Heart right ventricle (tissue), 16 donors: ENCODE measurements around the gene ZNF627. TPM values are rescaled to one million over a fixed set of nuclear protein-coding genes. Genes with fewer than 3 reads are reported as not detected.
"Not testable (repeated sequence)": the region's sequence is repeated elsewhere in the genome, so short reads cannot be mapped to it uniquely, and the experiment has no call there.

ENCODE experiments used
- ATAC-seq, 8 donors: fragments of 200-7000 bp; cut with Tn5 transposase; one replicate each; pipeline ENCODE4 v1.9.1; 2020; ENCODE audit warnings: mild to moderate bottlenecking in 8 of 8, moderate library complexity in 8 of 8, moderate number of reproducible peaks in 1 of 8
- DNase-seq, 2 donors: peaks; one replicate each; pipeline ENCODE4 v3.0.0-alpha.2; 2020
- H3K27ac ChIP-seq, 10 donors: fragments of 200-600 bp; sonication (generic) in 2 of 10; one replicate each; pipeline versions ENCODE4 v1.5.0 to v1.8.0; 2020 to 2022; ENCODE audit warnings: mild to moderate bottlenecking in 3 of 10
- H3K27me3 ChIP-seq, 7 donors: fragments of 200-600 bp; one replicate each; pipeline ENCODE4 v1.8.0; 2021 to 2022; ENCODE audit warnings: mild to moderate bottlenecking in 2 of 7
- H3K36me3 ChIP-seq, 9 donors: fragments of 200-600 bp; sonication (generic) in 1 of 9; one replicate each; pipeline versions ENCODE4 v1.5.0 to v1.8.0; 2020 to 2022; ENCODE audit warnings: mild to moderate bottlenecking in 2 of 9
- H3K4me1 ChIP-seq, 9 donors: fragments of 200-600 bp; sonication (generic) in 1 of 9; one replicate each; pipeline versions ENCODE4 v1.5.0 to v1.8.0; 2020 to 2022; ENCODE audit warnings: mild to moderate bottlenecking in 4 of 9
- H3K4me3 ChIP-seq, 10 donors: fragments of 200-600 bp; sonication (generic) in 2 of 10; one replicate each; pipeline versions ENCODE4 v1.5.0 to v1.8.0; 2020 to 2022; ENCODE audit warnings: mild to moderate bottlenecking in 7 of 10, moderate library complexity in 2 of 10
- H3K9me3 ChIP-seq, 11 donors: fragments of 200-600 bp in 10 of 11; sonication (generic) in 2 of 11; one replicate each; pipeline versions ENCODE4 v1.5.0 to v1.8.0; 2013 to 2022; ENCODE audit warnings: mild to moderate bottlenecking in 2 of 11, control low read depth in 1 of 11, moderate library complexity in 1 of 11
- WGBS, 2 donors: extraction: QIAGEN DNeasy Blood & Tissue Kit; methylation state at CpG; one replicate each; pipeline ENCODE4 v1.1.7; 2013; ENCODE audit warnings: inconsistent platforms in 1 of 2; 5-methylcytosine and 5-hydroxymethylcytosine counted together
- intact Hi-C, 10 donors: fragments of 100-400 bp; cut with DNase I; formaldehyde crosslinking; loops; one replicate each; pipeline versions ENCODE4 v1.11.1 to v1.14.2; 2022
- polyA plus RNA-seq, 2 donors: library from polyadenylated mRNA; stranded (reverse); fragments of 200-250 nt; gene quantifications; one replicate each; pipeline ENCODE4 v1.2.3, GENCODE V29; 2013
- total RNA-seq, 10 donors: library from RNA; stranded (reverse); fragmentation: NEBNext Ultra II Directional in 3 of 10; extraction: Animal tissue kit (Norgen Biotek cat#: 25700) in 3 of 10; gene quantifications; one replicate each; pipeline versions ENCODE4 v1.2.1 to v1.2.4, GENCODE V29; 2021 to 2023
- TF ChIP-seq, protein P1 (sequence below), 9 donors: fragments of 200-600 bp; sonication (generic) in 2 of 9; IDR thresholded peaks; one replicate each; pipeline versions ENCODE4 v1.5.0 to v1.8.0; 2021 to 2022; ENCODE audit warnings: antibody characterized with exemption in 9 of 9, mild to moderate bottlenecking in 5 of 9, moderate library complexity in 1 of 9
- donor health status: Arrhythmogenic right ventricular cardiomyopathy.
- donor health status: ischemic (EF 13 %, LVEDD 7.1; RV severe dilation, severe dysfunction).
- donor health status: healthy with polysubstance abuse.
- donor health status: DM: no; HTN: yes; CAD: no.
- donor health status: DM: no; HTN: no; CAD: no.
- donor health status: ischemic (EF 25% LVEDD 6.9; RV normal size, moderate dysfunction).
- donor health status: ischemic (EF 25% LVEDD 5.7; RV mildly dilated, moderate dysfunction).
- donor health status: healthy.
- donor health status: DM: yes; HTN: yes; CAD: no.
- donor health status: Ischemic cardiomyopathy.
- donor health status: ischemic (EF 35%, LVEDD 5.7; RV mildly dilated, moderate dysfunction).
- donor health status: nonischemic (EF 11% LVEDD 7.7; RV severe dilation, severe dysfunction).
- donor health status: DM: yes; HTN: yes; CAD: no.
- donor health status: PGD.
- donor health status: ischemic (EF 29% LVEDD 5.4; RV normal size, mild dysfunction).
- donor health status: nonischemic (EF 23%, LVEDD 6.1; RV moderate dilation, normal function).

The ZNF627 gene
- total and polyA plus RNA-seq, 12 donors, result 3.6 to 9.8 (median 6.3) TPM

DNA sequence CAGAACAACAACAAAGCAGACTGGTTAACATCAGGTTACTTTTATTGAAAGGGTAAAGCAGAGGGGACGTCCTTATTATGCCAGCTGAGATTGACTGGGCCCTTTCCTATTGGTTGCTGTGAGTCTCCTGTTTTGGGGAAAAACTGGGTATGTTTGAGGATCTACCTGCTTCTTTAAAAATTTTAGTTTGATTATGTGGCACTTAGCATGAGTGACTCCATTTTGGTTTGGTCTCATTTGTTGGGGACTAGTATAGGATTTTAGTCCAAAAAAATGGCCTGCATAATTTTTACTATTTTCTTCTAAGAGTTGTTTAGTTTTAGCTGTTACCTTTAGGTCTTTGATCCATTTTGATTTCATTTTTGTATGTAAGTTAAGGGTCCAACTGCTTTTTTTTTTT is 14.4 kb downstream of the ZNF627 start:
- ATAC-seq (no peak), DNase-seq (no peak)
- Histone ChIP-seq H3K36me3 (peaks cover 5 to 46% (median 16%) of the 10 kb centered on the region in 9 donors), H3K9me3 (peaks cover 0 to 10% (median 1%) of the 10 kb centered on the region in 11 donors), H3K4me3 (no peak overlapping the region), H3K27ac (no peak overlapping the region), H3K27me3 (no peaks in the 10 kb centered on the region), H3K4me1 (no peaks in the 10 kb centered on the region)
- 94 to 96% methylated on average over 1 of the region's 1 CpG for WGBS, 2 donors
- intact Hi-C loops, result no loop called here
- TF ChIP-seq, protein P1, sequence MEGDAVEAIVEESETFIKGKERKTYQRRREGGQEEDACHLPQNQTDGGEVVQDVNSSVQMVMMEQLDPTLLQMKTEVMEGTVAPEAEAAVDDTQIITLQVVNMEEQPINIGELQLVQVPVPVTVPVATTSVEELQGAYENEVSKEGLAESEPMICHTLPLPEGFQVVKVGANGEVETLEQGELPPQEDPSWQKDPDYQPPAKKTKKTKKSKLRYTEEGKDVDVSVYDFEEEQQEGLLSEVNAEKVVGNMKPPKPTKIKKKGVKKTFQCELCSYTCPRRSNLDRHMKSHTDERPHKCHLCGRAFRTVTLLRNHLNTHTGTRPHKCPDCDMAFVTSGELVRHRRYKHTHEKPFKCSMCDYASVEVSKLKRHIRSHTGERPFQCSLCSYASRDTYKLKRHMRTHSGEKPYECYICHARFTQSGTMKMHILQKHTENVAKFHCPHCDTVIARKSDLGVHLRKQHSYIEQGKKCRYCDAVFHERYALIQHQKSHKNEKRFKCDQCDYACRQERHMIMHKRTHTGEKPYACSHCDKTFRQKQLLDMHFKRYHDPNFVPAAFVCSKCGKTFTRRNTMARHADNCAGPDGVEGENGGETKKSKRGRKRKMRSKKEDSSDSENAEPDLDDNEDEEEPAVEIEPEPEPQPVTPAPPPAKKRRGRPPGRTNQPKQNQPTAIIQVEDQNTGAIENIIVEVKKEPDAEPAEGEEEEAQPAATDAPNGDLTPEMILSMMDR (IDR thresholded peaks at IDR 0.05), result no peak

DNA sequence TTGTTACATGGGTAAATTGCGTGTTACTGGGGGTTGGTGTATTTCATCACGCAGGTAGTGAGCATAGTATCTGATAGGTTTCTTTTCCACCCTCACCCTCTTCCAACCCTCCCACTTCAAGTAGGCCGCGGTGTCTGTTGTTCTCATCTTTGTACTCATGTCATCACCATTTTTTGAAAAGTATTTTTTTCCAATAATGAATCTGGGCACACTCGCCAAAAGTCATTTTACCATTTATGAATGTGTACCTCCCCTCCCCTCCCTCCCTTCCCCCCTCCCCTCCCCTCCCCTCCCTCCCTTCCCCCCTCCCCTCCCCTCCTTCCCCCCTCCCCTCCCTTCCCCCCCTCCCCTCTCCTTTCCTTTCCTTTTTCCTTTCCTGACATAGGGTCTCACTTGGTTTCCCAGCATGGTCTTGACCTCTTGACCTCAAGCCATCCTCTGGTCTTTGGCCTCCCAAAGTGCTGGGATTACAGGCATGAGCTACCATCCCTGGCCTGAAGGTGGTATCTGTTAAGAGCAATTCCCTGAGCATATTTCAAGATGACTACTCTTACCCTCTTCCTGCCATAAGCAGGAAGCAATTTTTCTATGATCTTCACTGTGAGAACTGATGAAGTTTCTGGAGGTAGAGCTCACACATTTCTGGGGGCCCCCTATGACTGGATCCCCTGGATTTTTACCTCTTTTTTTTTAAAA is 15.7 kb downstream of the ZNF627 start:
- WGBS, 2 donors, result 93 to 94% methylated on average over 5 of the region's 5 CpGs
- TF ChIP-seq, protein P1 (IDR thresholded peaks at IDR 0.05), result no peak
- Histone ChIP-seq H3K27me3 (no peaks in the 10 kb centered on the region), H3K4me3 (no peak overlapping the region), H3K27ac (no peak overlapping the region), H3K4me1 (no peaks in the 10 kb centered on the region), H3K9me3 (peaks cover 0 to 22% (median 13%) of the 10 kb centered on the region in 11 donors), H3K36me3 (peaks cover 16 to 46% (median 28%) of the 10 kb centered on the region in 9 donors)
- ATAC-seq, result no peak
- intact Hi-C loops, result no loop called here
- DNase-seq, result no peak

DNA sequence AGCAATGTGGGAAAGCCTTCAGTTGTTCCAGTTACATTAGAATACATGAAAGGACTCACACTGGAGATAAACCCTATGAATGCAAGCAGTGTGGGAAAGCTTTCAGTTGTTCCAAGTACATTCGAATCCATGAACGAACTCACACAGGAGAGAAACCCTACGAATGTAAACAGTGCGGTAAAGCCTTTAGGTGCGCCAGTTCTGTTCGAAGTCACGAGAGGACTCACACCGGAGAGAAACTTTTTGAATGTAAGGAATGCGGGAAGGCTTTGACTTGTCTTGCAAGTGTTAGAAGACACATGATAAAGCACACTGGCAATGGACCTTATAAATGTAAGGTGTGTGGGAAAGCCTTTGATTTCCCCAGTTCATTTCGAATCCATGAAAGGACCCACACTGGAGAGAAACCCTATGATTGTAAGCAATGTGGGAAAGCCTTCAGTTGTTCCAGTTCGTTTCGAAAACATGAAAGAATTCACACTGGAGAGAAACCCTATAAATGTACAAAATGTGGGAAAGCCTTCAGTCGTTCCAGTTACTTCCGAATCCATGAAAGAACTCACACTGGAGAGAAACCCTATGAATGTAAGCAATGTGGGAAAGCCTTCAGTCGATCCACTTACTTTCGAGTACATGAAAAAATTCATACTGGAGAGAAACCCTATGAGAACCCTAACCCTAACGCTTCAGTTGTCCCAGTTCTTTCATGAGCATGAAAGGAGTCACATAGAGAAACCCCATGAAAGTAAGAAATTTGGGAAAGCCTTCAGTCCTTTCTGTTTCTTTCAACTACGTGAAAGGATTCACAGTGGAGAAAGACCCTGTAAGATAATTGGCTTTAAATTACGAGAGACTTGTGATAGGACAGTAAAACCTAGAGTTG is 20.1 kb downstream of the ZNF627 start:
- ATAC-seq (no peak), DNase-seq (no peak)
- TF ChIP-seq, protein P1 (IDR thresholded peaks at IDR 0.05), result no peak
- peaks cover 0 to 34% (median 20%) of the 10 kb centered on the region in 11 donors for H3K9me3 ChIP-seq
- H3K4me3 ChIP-seq, result no peak overlapping the region
- H3K27me3 ChIP-seq, result no peaks in the 10 kb centered on the region
- WGBS, 2 donors, result 98 to 99% methylated on average over 19 of the region's 19 CpGs
- intact Hi-C loops, result no loop called here
- no peaks in the 10 kb centered on the region for H3K4me1 ChIP-seq
- H3K27ac ChIP-seq, result no peak overlapping the region
- H3K36me3 ChIP-seq, result peaks cover 16 to 84% (median 43%) of the 10 kb centered on the region in 9 donors

DNA sequence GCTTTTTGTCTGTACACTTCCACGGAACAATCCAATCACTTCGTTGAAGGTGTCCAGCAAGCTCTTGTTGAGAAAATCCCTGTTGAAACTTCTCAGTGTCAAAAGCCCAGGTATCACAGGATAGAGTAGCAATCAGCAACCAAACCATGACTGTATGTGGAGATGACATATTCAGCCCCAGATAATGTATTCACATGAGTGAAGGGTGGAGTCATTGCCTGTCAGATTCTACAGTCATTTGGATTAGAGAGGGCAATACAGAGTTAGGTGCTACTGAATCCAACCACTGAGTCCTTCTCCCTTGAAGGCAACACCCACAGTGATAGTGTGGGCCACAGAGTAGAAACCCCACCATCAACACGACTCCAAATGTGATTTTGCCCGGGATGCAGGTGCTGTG is 23.3 kb downstream of the ZNF627 start:
- Histone ChIP-seq H3K27me3 (peaks cover 0 to 11% (median 0%) of the 10 kb centered on the region in 7 donors), H3K4me3 (no peak overlapping the region), H3K27ac (no peak overlapping the region), H3K4me1 (peaks cover 0 to 16% (median 6%) of the 10 kb centered on the region in 9 donors), H3K9me3 (peaks cover 0 to 34% (median 20%) of the 10 kb centered on the region in 11 donors), H3K36me3 (peaks cover 16 to 63% (median 39%) of the 10 kb centered on the region in 9 donors)
- 72 to 83% methylated on average over 4 of the region's 4 CpGs for WGBS, 2 donors
- DNase-seq (no peak), ATAC-seq (no peak)
- TF ChIP-seq, protein P1 (IDR thresholded peaks at IDR 0.05), result no peak
- intact Hi-C loops, result no loop called here

DNA sequence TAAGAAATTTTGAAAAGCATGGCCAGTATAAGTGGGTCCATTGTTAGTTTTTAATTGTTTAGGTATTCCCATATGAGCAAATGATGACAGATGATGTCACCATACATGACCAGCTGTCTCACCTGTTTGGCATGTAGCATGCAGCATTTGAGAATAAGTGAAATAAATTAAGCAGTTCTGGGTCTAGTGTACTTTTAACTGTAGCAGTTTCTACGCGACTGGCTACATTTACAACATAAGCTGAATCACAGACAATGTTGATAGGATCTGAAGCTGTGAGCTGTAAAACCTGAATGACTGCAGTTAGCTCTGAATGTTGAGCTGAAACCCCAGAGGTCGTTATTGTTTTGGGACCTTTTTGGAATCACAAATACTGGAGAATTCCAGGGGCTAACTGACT is 25.1 kb downstream of the ZNF627 start:
- peaks cover 1 to 44% (median 21%) of the 10 kb centered on the region in 9 donors for H3K36me3 ChIP-seq
- H3K4me3 ChIP-seq, H3K27ac ChIP-seq, DNase-seq, ATAC-seq, intact Hi-C loops: not testable (repeated sequence)
- H3K27me3 ChIP-seq, result peaks cover 0 to 11% (median 0%) of the 10 kb centered on the region in 7 donors
- WGBS, 2 donors, result 52 to 57% methylated on average over 3 of the region's 3 CpGs
- H3K4me1 ChIP-seq, result peaks cover 0 to 16% (median 6%) of the 10 kb centered on the region in 9 donors
- H3K9me3 ChIP-seq, result peaks cover 0 to 18% (median 11%) of the 10 kb centered on the region in 11 donors
